DMS153 (cell line): ENCODE results near the gene SLC35F1.
A peak's percentile ranks its signal among the peaks of the same experiment; 100 is the strongest.

ENCODE experiments used
- DNase-seq: peaks from one replicate; lab custom pipeline; 2025; lab: John Stamatoyannopoulos, UW

Gene SLC35F1

GRCh38 chr6:118316796-118317384 lies 409.8 kb downstream of the SLC35F1 start:
- DNase-seq: no peak

- no peak for DNase-seq
These were observed 410.8 kb downstream of the SLC35F1 start for GRCh38 chr6:118317581-118318563.

GRCh38 chr6:118318648-118319047 lies 411.6 kb downstream of the SLC35F1 start:
- DNase-seq: no peak

GRCh38 chr6:118319416-118319815 lies 412.4 kb downstream of the SLC35F1 start:
- no peak for DNase-seq

GRCh38 chr6:118319894-118320649 lies 413.0 kb downstream of the SLC35F1 start:
- DNase-seq: peak; percentile 32

GRCh38 chr6:118320652-118321051 lies 413.6 kb downstream of the SLC35F1 start:
- DNase-seq: no peak

GRCh38 chr6:118324116-118324515 lies 417.1 kb downstream of the SLC35F1 start:
- DNase-seq: no peak

GRCh38 chr6:118325220-118325860 lies 418.3 kb downstream of the SLC35F1 start:
- DNase-seq: no peak

GRCh38 chr6:118326712-118327111 lies 419.6 kb downstream of the SLC35F1 start:
- DNase-seq: no peak

GRCh38 chr6:118327237-118327636 lies 420.2 kb downstream of the SLC35F1 start:
- no peak for DNase-seq

- DNase-seq: peak; percentile 33
These were observed 426.7 kb downstream of the SLC35F1 start for GRCh38 chr6:118333772-118334171.

- no peak for DNase-seq
These were observed 427.6 kb downstream of the SLC35F1 start for GRCh38 chr6:118334634-118335033.

GRCh38 chr6:118335325-118335816 lies 428.3 kb downstream of the SLC35F1 start:
- DNase-seq: peak; percentile 61

GRCh38 chr6:118344014-118344670 lies 437.1 kb downstream of the SLC35F1 start:
- DNase-seq: no peak

- peak; percentile 48 for DNase-seq
These were observed 443.9 kb downstream of the SLC35F1 start for GRCh38 chr6:118350881-118351430.

- DNase-seq: no peak
These were observed 446.5 kb downstream of the SLC35F1 start for GRCh38 chr6:118353564-118353963.

GRCh38 chr6:118354641-118355040 lies 447.6 kb downstream of the SLC35F1 start:
- no peak for DNase-seq

GRCh38 chr6:118356054-118356453 lies 449.0 kb downstream of the SLC35F1 start:
- no peak for DNase-seq

GRCh38 chr6:118356686-118357085 lies 449.6 kb downstream of the SLC35F1 start:
- DNase-seq: no peak
